DOHH2 (cell line): ENCODE results near the gene DPYD.

Experiments
- CTCF ChIP-seq: fragments of 200-600 bp; sonication (generic); IDR thresholded peaks from one replicate; pipeline ENCODE4 v1.5.1; 2014; ENCODE audit warnings: antibody characterized with exemption, mild to moderate bottlenecking, low read depth, low read length; ENCODE audit not compliant: poor library complexity, severe bottlenecking
- EZH2phosphoT487 ChIP-seq: fragments of 200-600 bp; sonication (generic); IDR thresholded peaks from 2 replicates; pipeline ENCODE4 v1.6.1; 2017; ENCODE audit warnings: borderline replicate concordance, mild to moderate bottlenecking, antibody characterized with exemption, low read length, moderate library complexity, mixed read lengths

- TF ChIP-seq CTCF, result no peak
- no peak for TF ChIP-seq EZH2phosphoT487
Measured at GRCh38 chr1:97920832-97921571, at the start of gene DPYD.
